ENCODE measurements around the gene PLEKHA7. TPM values are rescaled to one million over a fixed set of nuclear protein-coding genes. Genes with fewer than 3 reads are reported as not detected.
"Not testable (repeated sequence)": the region's sequence is repeated elsewhere in the genome, so short reads cannot be mapped to it uniquely, and the experiment has no call there.

The PLEKHA7 gene, protein sequence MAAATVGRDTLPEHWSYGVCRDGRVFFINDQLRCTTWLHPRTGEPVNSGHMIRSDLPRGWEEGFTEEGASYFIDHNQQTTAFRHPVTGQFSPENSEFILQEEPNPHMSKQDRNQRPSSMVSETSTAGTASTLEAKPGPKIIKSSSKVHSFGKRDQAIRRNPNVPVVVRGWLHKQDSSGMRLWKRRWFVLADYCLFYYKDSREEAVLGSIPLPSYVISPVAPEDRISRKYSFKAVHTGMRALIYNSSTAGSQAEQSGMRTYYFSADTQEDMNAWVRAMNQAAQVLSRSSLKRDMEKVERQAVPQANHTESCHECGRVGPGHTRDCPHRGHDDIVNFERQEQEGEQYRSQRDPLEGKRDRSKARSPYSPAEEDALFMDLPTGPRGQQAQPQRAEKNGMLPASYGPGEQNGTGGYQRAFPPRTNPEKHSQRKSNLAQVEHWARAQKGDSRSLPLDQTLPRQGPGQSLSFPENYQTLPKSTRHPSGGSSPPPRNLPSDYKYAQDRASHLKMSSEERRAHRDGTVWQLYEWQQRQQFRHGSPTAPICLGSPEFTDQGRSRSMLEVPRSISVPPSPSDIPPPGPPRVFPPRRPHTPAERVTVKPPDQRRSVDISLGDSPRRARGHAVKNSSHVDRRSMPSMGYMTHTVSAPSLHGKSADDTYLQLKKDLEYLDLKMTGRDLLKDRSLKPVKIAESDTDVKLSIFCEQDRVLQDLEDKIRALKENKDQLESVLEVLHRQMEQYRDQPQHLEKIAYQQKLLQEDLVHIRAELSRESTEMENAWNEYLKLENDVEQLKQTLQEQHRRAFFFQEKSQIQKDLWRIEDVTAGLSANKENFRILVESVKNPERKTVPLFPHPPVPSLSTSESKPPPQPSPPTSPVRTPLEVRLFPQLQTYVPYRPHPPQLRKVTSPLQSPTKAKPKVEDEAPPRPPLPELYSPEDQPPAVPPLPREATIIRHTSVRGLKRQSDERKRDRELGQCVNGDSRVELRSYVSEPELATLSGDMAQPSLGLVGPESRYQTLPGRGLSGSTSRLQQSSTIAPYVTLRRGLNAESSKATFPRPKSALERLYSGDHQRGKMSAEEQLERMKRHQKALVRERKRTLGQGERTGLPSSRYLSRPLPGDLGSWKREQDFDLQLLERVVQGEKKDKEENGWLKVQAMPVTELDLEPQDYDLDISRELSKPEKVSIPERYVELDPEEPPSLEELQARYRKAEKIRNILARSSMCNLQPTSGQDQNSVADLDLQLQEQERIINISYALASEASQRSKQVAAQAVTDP
- total RNA-seq (10 to 100 TPM; 14.9 to 29.9 (median 20.0) TPM), polyA plus RNA-seq (10 to 100 TPM; 18.7 to 21.3 TPM)

DNA sequence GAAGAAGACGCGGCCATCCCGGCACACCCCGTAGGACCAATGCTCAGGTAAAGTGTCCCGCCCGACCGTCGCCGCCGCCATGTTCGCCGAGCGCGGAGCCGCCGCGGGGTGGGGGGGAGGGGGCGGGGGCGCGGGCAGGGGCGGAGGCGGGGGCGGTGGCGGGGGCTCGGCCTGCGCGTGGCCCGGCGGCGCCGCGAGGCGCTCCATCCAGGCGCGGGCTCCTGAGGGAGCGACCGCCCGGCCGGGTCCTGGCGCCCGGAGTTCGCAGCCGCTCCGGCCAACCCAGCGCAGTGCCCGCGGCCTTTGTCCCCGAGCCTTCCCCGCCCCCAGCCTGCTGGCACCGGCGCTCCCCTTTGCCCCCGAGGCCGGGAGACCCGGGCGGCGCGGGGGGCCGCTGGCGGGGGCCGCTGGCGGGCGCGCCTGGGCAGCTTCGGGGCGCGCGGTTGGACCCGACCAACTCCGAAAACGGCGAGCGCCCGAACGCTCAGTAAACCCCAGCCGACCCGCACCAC is at the start of gene PLEKHA7:
TSS of gene PLEKHA7 (minus strand) at position 94 of the 512 bp plus-strand sequence. CDS start at position 81, 13 bp downstream.
- WGBS, 2 donors: 0 to 1% methylated on average over 23 to 67 of the region's 76 CpGs
- DNase-seq (peak in 5 of 6 donors; percentile 34 to 75 (median 62)), ATAC-seq (peak; percentile 8 to 65 (median 46)), FAIRE-seq (no peak)
- Histone ChIP-seq H3K4me1 (peaks cover 0 to 4% (median 0%) of the 10 kb centered on the region in 3 donors), H3K27me3 (no peaks in the 10 kb centered on the region), H3K36me3 (no peaks in the 10 kb centered on the region), H3K4me3 (peak within 1 kb of the TSS; percentile 74 to 90 (median 78)), H3K27ac (peak within 1 kb of the TSS; percentile 54 to 89 (median 76)), H3K9me3 (no peaks in the 10 kb centered on the region)
- TF ChIP-seq, protein P1, sequence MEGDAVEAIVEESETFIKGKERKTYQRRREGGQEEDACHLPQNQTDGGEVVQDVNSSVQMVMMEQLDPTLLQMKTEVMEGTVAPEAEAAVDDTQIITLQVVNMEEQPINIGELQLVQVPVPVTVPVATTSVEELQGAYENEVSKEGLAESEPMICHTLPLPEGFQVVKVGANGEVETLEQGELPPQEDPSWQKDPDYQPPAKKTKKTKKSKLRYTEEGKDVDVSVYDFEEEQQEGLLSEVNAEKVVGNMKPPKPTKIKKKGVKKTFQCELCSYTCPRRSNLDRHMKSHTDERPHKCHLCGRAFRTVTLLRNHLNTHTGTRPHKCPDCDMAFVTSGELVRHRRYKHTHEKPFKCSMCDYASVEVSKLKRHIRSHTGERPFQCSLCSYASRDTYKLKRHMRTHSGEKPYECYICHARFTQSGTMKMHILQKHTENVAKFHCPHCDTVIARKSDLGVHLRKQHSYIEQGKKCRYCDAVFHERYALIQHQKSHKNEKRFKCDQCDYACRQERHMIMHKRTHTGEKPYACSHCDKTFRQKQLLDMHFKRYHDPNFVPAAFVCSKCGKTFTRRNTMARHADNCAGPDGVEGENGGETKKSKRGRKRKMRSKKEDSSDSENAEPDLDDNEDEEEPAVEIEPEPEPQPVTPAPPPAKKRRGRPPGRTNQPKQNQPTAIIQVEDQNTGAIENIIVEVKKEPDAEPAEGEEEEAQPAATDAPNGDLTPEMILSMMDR (IDR thresholded peaks at IDR 0.05): no peak
- intact Hi-C loops (cut with DNase I): no loop called here

DNA sequence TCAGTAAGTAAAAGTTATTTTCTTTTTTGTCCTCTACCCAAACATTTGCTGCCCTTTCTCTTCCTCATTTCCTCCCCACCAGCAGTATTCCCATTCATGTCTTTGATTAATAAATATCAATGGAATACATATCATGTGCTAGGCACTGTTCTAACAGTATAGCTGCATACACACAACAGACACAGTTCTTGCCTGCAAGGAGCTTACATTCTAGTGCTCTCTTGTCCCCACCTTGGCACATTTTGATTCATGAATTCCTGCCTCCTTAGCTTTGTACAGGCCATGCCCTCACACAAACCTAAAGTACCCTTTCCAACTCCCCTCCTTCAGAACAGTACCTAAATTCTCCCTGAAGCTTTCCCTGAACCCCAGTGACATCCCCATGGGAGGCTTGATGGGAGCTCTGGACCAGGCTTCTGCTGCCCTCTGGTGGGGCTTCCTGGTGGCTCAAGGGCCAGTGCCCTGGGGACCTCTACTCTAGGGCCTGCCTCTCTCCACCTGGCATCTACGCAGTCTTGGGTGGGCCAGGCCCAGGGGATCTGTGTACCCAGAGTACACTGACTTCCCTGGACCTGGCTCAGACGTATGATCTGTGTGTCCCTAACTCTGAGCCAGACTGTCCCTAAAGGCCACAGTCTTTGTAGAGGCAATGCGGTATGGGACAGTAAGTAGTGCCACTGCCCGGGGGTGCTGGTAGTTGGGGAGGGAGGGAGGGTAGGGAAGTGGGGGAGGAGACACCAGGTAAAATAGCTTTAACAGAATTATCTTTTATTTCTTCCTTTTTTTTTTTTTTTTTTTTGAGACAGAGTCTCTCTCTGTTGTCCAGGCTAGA is 49.2 kb upstream of the PLEKHA7 start:
- Histone ChIP-seq H3K27me3 (no peaks in the 10 kb centered on the region), H3K4me1 (no peaks in the 10 kb centered on the region), H3K9me3 (no peaks in the 10 kb centered on the region), H3K27ac (no peak overlapping the region), H3K36me3 (no peaks in the 10 kb centered on the region), H3K4me3 (no peak overlapping the region)
- ATAC-seq (peak; percentile 93 to 100 (median 98)), FAIRE-seq (no peak), DNase-seq (peak; percentile 51 to 88 (median 78))
- intact Hi-C loops (cut with DNase I): loop anchor here (5.0 to 10.0 kb wide), 3 partner anchors 116 to 259 kb away; no protein-coding TSS in a partner anchor
- TF ChIP-seq, protein P1 (IDR thresholded peaks at IDR 0.05): peak; percentile 68 to 78 (median 74)
- 62 to 65% methylated on average over 4 of the region's 4 CpGs for WGBS, 2 donors

DNA sequence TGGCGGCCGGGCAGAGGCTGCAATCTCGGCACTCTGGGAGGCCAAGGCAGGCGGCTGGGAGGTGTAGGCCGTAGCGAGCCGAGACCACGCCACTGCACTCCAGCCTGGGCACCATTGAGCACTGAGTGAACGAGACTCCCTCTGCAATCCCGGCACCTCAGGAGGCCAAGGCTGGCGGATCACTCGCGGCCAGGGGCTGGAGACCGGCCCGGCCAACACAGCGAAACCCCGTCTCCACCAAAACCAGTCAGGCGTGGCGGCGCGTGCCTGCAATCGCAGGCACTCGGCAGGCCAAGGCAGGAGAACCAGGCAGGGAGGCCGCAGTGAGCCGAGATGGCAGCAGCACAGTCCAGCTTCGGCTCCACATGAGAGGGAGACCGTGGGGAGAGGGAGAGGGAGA is 36.9 kb upstream of the PLEKHA7 start:
- peaks cover 0 to 18% (median 11%) of the 10 kb centered on the region in 3 donors for H3K4me1 ChIP-seq
- intact Hi-C loops (cut with DNase I); H3K36me3 ChIP-seq; H3K4me3 ChIP-seq; H3K9me3 ChIP-seq; FAIRE-seq; ATAC-seq; H3K27me3 ChIP-seq; H3K27ac ChIP-seq: not testable (repeated sequence)
- WGBS, 2 donors: 97 to 99% methylated on average over 15 to 25 of the region's 27 CpGs
- peak in 1 of 6 donors; percentile 17 for DNase-seq

DNA sequence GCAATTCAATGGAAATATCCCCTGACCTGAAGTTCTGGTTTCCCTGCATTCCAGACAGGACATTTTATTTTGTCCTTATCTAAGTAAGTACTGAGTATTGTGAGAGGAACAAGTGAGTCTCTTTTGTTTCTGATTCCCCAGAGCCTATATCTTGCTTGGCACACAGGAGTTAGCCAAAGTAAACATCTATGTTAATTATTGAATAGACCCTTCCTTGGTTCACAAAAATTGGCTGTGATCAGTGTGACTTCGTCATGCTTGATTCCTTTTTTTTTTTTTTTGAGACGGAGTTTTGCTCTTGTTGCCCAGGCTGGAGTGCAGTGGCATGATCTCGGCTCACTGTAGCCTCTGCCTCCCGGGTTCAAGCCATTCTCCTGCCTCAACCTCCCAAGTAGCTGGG is 34.3 kb upstream of the PLEKHA7 start:
- H3K4me1 ChIP-seq: peaks cover 0 to 18% (median 11%) of the 10 kb centered on the region in 3 donors
- 10 to 19% methylated on average over 4 of the region's 4 CpGs for WGBS, 2 donors
- FAIRE-seq; intact Hi-C loops (cut with DNase I); H3K36me3 ChIP-seq; H3K27me3 ChIP-seq; H3K9me3 ChIP-seq; H3K4me3 ChIP-seq: not testable (repeated sequence)
- DNase-seq: peak in 3 of 6 donors; percentile 28 to 38 (median 33)
- ATAC-seq: peak; percentile 91 to 98 (median 95)
- H3K27ac ChIP-seq: peak overlapping the region; percentile 39 to 71 (median 56)

DNA sequence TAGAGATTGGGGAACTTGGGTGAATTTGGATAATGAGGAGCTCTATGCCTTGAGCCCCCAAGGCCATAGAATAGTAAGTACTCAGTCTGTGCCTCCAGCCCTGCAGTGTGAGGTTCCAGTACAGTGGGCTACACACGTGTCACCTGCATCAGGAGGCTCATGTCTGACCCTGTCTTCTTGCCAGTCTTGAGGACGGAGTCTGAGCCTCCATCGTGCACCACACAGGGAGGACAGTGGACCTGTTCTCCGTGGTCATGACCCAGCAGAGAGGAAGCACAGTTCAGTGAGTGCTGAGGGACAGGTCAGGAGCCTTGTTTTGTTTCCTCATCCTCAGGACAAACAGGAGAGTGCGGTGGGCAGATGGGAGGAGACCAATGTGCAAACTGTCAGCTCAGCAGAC is 32.5 kb upstream of the PLEKHA7 start:
- no peaks in the 10 kb centered on the region for H3K9me3 ChIP-seq
- H3K4me3 ChIP-seq: no peak overlapping the region
- no peak for ATAC-seq
- no peak for DNase-seq
- WGBS, 2 donors: 76 to 85% methylated on average over 5 of the region's 5 CpGs
- peaks cover 0 to 18% (median 11%) of the 10 kb centered on the region in 3 donors for H3K4me1 ChIP-seq
- TF ChIP-seq, protein P1 (IDR thresholded peaks at IDR 0.05): no peak
- peak overlapping the region in 1 of 4 donors; percentile 29 for H3K27ac ChIP-seq
- no peaks in the 10 kb centered on the region for H3K27me3 ChIP-seq
- H3K36me3 ChIP-seq: no peaks in the 10 kb centered on the region
- intact Hi-C loops (cut with DNase I): no loop called here
- no peak for FAIRE-seq
